Measurements from ENCODE around the gene ZSCAN12. TPM values are rescaled to one million over a fixed set of nuclear protein-coding genes. Genes with fewer than 3 reads are reported as not detected.

The ZSCAN12 gene
- total RNA-seq, 1 donor from 2014 or later: 16.6 TPM

DNA sequence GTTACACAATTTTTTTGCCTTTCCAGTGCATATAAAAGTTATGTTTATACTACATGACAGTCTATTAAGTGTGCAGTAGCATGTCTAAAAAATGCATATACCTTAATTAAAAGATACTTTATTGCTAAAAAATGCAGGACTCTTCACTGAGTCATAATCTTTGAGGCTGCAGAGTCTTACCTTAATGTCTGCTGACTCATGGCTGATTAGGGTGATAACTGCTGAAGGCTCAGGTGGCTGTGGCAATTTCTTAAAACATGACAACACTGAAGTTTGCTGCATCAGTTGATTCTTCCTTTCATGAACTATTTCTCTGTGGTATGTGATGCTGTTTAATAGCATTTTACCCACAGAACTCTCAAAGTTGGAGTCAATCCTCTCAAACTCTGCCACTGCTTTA lies 24.6 kb upstream of the ZSCAN12 start:
- TF ChIP-seq CTCF (conservative IDR thresholded peaks at IDR 0.05): no peak
- H3K4me1 Mint-ChIP-seq: no peaks in the 10 kb centered on the region

DNA sequence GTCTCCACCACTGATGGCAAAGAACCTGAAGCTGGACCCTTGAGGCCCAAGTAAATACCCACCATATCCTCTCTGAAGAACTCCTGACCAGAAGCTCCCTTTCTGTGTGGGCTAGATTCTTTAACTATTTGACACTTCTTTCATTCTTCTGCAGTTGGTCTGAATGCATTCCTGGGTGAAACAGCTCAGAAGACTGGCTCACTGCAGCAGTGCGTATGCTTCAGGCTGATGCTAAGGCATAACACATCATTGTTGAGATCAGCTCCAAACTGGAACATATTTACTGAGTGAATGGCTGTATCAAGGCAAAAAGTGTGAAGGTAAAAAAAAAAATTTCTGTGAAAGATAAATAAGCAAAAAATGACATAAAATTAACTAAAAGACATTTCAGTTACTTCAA lies 24.0 kb upstream of the ZSCAN12 start:
- Mint-ChIP-seq H3K27ac (ENCODE audit: unreplicated experiment) (no peak overlapping the region), H3K27me3 (ENCODE audit: low read depth) (no peaks in the 10 kb centered on the region), H3K9me3 (no peaks in the 10 kb centered on the region), H3K4me1 (no peaks in the 10 kb centered on the region), H3K4me3 (no peak overlapping the region), H3K36me3 (ENCODE audit: low read depth) (peaks cover 31% of the 10 kb centered on the region)
- TF ChIP-seq CTCF (conservative IDR thresholded peaks at IDR 0.05): no peak
- no peak for DNase-seq (ENCODE audit: low read depth, low spot score)

More for the DNA sequence above, 24.6 kb upstream of the ZSCAN12 start:
- no peak for DNase-seq (ENCODE audit: low read depth, low spot score)
- Mint-ChIP-seq H3K27me3 (ENCODE audit: low read depth) (no peaks in the 10 kb centered on the region), H3K36me3 (ENCODE audit: low read depth) (peaks cover 31% of the 10 kb centered on the region), H3K9me3 (no peaks in the 10 kb centered on the region), H3K27ac (ENCODE audit: unreplicated experiment) (no peak overlapping the region), H3K4me3 (no peak overlapping the region)

- no peak for DNase-seq (ENCODE audit: low read depth, low spot score)
- Mint-ChIP-seq H3K4me1 (no peaks in the 10 kb centered on the region), H3K9me3 (peaks cover 7% of the 10 kb centered on the region), H3K27ac (ENCODE audit: unreplicated experiment) (no peak overlapping the region), H3K36me3 (ENCODE audit: low read depth) (peaks cover 11% of the 10 kb centered on the region), H3K4me3 (no peak overlapping the region), H3K27me3 (ENCODE audit: low read depth) (peaks cover 4% of the 10 kb centered on the region)
- TF ChIP-seq CTCF (conservative IDR thresholded peaks at IDR 0.05): no peak
These were observed 14.1 kb upstream of the ZSCAN12 start for GRCh38 chr6:28413681-28414080.

DNA sequence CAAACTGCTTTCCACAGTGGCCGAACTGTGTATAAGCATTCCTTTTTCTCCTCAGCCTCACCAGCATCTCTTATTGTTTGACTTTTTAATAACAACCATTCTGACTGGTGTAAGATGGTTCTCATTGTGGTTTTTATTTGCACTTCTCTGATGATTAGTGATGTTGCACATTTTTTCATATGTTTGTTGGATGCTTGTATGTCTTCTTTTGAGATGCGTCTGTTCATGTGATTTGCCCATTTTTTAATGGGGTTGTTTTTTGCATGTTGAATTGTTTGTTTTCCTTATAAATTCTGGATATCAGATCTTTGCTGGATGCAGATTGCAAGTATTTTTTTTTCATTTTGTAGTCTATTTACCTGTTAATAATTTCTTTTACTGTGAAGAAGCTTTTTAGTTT lies 11.2 kb upstream of the ZSCAN12 start:
- H3K4me3 Mint-ChIP-seq: no peak overlapping the region
- peaks cover 11% of the 10 kb centered on the region for H3K36me3 Mint-ChIP-seq (ENCODE audit: low read depth)
- H3K27ac Mint-ChIP-seq (ENCODE audit: unreplicated experiment): no peak overlapping the region
- DNase-seq (ENCODE audit: low read depth, low spot score): no peak
- H3K4me1 Mint-ChIP-seq: no peaks in the 10 kb centered on the region
- no peak for TF ChIP-seq CTCF (conservative IDR thresholded peaks at IDR 0.05)
- H3K9me3 Mint-ChIP-seq: peaks cover 7% of the 10 kb centered on the region
- peaks cover 11% of the 10 kb centered on the region for H3K27me3 Mint-ChIP-seq (ENCODE audit: low read depth)

DNA sequence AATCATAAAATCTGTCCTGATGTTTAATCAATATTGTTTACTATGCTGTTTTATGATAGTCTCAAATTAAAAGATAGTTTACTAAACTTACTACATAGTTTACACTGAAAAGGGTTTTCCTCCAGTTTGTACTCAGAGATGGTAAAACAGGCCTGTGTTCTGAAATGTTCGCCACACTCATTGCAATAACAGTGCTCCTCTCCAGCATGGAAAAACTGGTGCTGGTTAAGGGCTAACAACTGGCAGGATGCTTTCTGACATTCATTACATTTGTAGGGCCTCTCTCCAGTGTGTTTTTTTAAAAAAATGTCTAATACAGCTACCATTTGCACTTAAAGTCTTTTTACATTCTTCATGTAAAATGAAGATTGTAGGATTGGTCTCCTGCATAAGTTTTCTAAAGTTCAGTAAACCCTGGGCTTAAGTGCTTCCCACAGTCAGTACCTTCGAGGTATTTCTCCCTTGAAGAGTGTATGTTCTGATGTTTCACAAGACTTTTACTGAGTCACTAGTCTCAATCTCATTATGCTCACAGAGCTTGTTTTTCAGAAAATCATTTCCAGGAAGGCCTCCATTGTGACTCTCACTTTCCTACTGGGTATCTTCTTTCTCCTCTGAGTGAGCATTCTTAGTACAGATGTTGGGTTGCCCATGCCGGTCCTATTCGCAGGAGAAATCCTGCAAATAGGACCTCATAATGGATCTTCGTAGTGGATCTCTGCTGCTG lies 8.7 kb upstream of the ZSCAN12 start:
- Mint-ChIP-seq H3K36me3 (ENCODE audit: low read depth) (peaks cover 7% of the 10 kb centered on the region), H3K4me3 (no peak overlapping the region), H3K27ac (ENCODE audit: unreplicated experiment) (no peak overlapping the region), H3K9me3 (peaks cover 7% of the 10 kb centered on the region), H3K27me3 (ENCODE audit: low read depth) (peaks cover 17% of the 10 kb centered on the region), H3K4me1 (no peaks in the 10 kb centered on the region)
- no peak for TF ChIP-seq CTCF (conservative IDR thresholded peaks at IDR 0.05)
- no peak for DNase-seq (ENCODE audit: low read depth, low spot score)

Data from neural crest cell (in vitro differentiated cells).